Breast epithelium (tissue), 4 donors: ENCODE measurements around the gene PNKD. TPM values are rescaled to one million over a fixed set of nuclear protein-coding genes. Genes with fewer than 3 reads are reported as not detected.

Experiments used
- DNase-seq, 2 donors: peaks; one replicate each; pipeline ENCODE4 v3.0.0-alpha.2; 2019; ENCODE audit warnings: low spot score in 2 of 2
- H3K27ac ChIP-seq, 2 donors: fragments of 200-600 bp; sonication (generic) in 1 of 2; one replicate each; pipeline ENCODE4 v1.5.1; 2016 to 2019; ENCODE audit warnings: mild to moderate bottlenecking in 1 of 2
- H3K27me3 ChIP-seq, 2 donors: fragments of 200-600 bp; sonication (generic) in 1 of 2; one replicate each; pipeline versions ENCODE4 v1.5.1 to v1.6.0; 2017 to 2019; ENCODE audit warnings: control low read depth in 1 of 2, mild to moderate bottlenecking in 1 of 2
- H3K36me3 ChIP-seq: fragments of 200-600 bp; one replicate; pipeline ENCODE4 v1.5.1; 2019
- H3K4me1 ChIP-seq, 2 donors: fragments of 200-600 bp; sonication (generic); one replicate each; pipeline ENCODE4 v1.5.1; 2016 to 2019; ENCODE audit warnings: control low read depth in 1 of 2
- H3K4me3 ChIP-seq, 3 donors: fragments of 200-600 bp; sonication (generic); 1 replicate in 2 of 3; 2 replicates in 1 of 3; pipeline ENCODE4 v1.5.1; 2016 to 2019; ENCODE audit warnings: mild to moderate bottlenecking in 3 of 3, moderate library complexity in 2 of 3
- H3K9me3 ChIP-seq, 2 donors: fragments of 200-600 bp; sonication (generic) in 1 of 2; one replicate each; pipeline ENCODE4 v1.5.1; 2016 to 2019; ENCODE audit warnings: control low read depth in 1 of 2
- POLR2A ChIP-seq: fragments of 450-650 bp; IDR thresholded peaks from one replicate; pipeline ENCODE4 v1.6.1; 2016; ENCODE audit warnings: antibody characterized with exemption, mild to moderate bottlenecking, moderate library complexity
- POLR2AphosphoS5 ChIP-seq, 3 donors: sonication (generic); formaldehyde crosslinking; IDR thresholded peaks; one replicate each; pipeline ENCODE4 v1.6.1; 2017; ENCODE audit warnings: antibody characterized with exemption in 3 of 3
- intact Hi-C: fragments of 100-400 bp; cut with DNase I; formaldehyde crosslinking; loops from one replicate; pipeline ENCODE4 v1.15.1; 2023; ENCODE audit warnings: low total_unique reads
- total RNA-seq, 3 donors: library from RNA; depleted of rRNA; stranded (reverse); fragments of >200 nt; gene quantifications; one replicate each; pipeline ENCODE4 v1.1.0, GENCODE V29; 2016
- TF ChIP-seq, protein P1 (sequence below), 3 donors: fragments of 450-650 bp; IDR thresholded peaks; one replicate each; pipeline ENCODE4 v1.5.1; 2016 to 2017; ENCODE audit warnings: antibody characterized with exemption in 3 of 3, mild to moderate bottlenecking in 3 of 3, moderate library complexity in 3 of 3

The PNKD gene
- total RNA-seq, 3 donors from 2014 or later, result 30.2 to 48.3 (median 35.6) TPM

GRCh38 chr2:218289639-218290315 is 19.5 kb downstream of the PNKD start:
- H3K9me3 ChIP-seq, result no peaks in the 10 kb centered on the region
- no peaks in the 10 kb centered on the region for H3K27me3 ChIP-seq
- H3K36me3 ChIP-seq, result no peaks in the 10 kb centered on the region
- intact Hi-C loops, result no loop called here
- DNase-seq, result no peak
- H3K27ac ChIP-seq, result peak overlapping the region; percentile 97 to 99
- peaks cover 14 to 40% of the 10 kb centered on the region in 2 donors for H3K4me1 ChIP-seq
- TF ChIP-seq POLR2A, result no peak
- TF ChIP-seq, protein P1, sequence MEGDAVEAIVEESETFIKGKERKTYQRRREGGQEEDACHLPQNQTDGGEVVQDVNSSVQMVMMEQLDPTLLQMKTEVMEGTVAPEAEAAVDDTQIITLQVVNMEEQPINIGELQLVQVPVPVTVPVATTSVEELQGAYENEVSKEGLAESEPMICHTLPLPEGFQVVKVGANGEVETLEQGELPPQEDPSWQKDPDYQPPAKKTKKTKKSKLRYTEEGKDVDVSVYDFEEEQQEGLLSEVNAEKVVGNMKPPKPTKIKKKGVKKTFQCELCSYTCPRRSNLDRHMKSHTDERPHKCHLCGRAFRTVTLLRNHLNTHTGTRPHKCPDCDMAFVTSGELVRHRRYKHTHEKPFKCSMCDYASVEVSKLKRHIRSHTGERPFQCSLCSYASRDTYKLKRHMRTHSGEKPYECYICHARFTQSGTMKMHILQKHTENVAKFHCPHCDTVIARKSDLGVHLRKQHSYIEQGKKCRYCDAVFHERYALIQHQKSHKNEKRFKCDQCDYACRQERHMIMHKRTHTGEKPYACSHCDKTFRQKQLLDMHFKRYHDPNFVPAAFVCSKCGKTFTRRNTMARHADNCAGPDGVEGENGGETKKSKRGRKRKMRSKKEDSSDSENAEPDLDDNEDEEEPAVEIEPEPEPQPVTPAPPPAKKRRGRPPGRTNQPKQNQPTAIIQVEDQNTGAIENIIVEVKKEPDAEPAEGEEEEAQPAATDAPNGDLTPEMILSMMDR (IDR thresholded peaks at IDR 0.05), result no peak
- TF ChIP-seq POLR2AphosphoS5 (IDR thresholded peaks at IDR 0.05), result peak in 1 of 3 donors; percentile 29
- H3K4me3 ChIP-seq, result peak overlapping the region; percentile 72 to 94 (median 82)

DNA sequence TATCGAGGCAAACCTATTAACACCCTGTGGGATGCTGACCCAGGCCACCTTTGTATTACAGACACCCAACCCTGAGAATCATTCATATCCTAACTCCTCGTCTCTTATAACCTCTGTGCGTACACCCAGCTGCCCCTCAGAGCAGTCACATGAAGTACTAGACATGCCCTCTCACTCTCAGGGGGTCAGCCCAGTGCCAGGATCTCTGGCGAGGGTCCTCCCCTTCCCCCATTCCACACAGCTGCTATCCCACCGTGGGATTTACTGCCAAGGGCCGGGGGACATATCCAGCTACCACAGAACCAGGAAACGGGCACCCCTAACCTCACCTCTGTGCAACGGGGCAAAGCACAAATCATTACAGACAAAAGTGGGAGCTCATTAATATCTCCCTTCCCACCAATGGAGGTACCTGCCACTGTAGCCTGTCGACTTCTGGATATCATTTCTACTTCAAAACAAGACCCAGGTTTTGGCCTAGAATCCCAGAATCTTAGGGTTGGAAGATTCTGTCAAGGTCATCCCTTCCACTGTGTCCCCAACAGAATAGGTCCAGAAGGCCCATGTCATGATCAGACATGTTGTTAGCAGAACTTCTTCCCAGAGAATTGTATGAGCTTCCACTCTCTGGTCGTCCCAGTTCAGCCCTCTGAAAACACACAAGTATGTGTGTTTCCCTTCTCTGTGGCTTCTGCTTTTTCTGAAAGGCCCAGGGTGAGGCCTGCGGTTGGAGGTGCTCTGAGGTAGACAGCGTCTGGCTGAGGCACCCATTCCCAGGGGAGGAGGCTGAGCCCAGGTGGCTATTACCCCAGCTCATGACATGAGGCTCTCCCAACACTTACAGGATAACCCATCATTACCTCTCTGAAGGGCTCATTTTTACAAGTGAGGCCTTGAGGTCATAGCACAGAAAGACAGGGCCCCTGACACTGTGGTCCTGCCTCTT is 20.3 kb downstream of the PNKD start:
- H3K4me1 ChIP-seq, result peaks cover 9 to 38% of the 10 kb centered on the region in 2 donors
- peak overlapping the region; percentile 72 to 94 (median 82) for H3K4me3 ChIP-seq
- intact Hi-C loops, result no loop called here
- no peaks in the 10 kb centered on the region for H3K36me3 ChIP-seq
- H3K9me3 ChIP-seq, result no peaks in the 10 kb centered on the region
- TF ChIP-seq, protein P1 (IDR thresholded peaks at IDR 0.05), result no peak
- TF ChIP-seq POLR2A, result no peak
- no peak for TF ChIP-seq POLR2AphosphoS5 (IDR thresholded peaks at IDR 0.05)
- H3K27me3 ChIP-seq, result no peaks in the 10 kb centered on the region
- DNase-seq, result no peak
- peak overlapping the region; percentile 97 to 99 for H3K27ac ChIP-seq

DNA sequence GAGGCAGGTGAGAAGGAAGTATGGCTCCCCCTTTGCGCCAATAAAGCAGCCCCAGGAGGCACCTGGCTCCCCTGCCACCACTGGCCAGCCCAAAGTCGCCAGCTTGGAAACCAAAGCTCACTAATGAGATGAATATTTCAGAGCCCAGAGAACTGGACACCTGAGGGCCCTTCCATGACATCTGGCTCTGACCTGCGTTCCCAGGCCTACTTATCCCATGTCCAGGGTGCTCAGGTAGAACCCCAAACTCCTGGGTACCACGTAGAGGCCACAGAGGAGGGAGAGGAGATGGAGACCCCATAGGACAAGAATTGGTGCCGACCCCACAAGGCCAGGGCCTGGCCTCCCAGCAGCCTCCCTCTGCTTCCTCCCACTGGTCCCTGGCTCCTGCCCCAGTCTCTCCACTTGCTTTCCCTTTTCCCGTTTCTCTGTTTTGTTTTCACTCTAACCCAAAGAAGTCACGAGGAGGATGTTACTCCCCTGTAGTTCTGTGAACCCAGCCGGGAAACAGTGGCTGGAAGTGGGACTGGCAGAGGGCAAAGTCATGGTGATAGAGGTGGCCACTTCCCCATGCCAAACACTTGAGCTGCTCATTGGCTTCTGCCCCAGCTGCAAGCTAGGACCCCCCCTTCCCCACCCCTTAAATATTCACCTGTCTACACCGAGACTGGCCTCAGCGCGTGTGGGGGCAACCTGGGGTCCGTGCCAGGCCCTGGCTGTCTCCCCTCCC is 21.2 kb downstream of the PNKD start:
- Histone ChIP-seq H3K4me3 (peak overlapping the region; percentile 72 to 94 (median 82)), H3K36me3 (no peaks in the 10 kb centered on the region), H3K27me3 (no peaks in the 10 kb centered on the region), H3K27ac (peak overlapping the region; percentile 97 to 99), H3K9me3 (no peaks in the 10 kb centered on the region), H3K4me1 (peaks cover under 1 to 29% of the 10 kb centered on the region in 2 donors)
- TF ChIP-seq POLR2AphosphoS5 (IDR thresholded peaks at IDR 0.05), result no peak
- no peak for TF ChIP-seq POLR2A
- DNase-seq, result no peak
- intact Hi-C loops, result loop anchor here (2.0 kb wide), 1 partner anchor 105 kb away; no protein-coding TSS in a partner anchor

- no peaks in the 10 kb centered on the region for H3K9me3 ChIP-seq
- H3K4me3 ChIP-seq, result peak within 1 kb of the TSS; percentile 72 to 94 (median 82)
- peaks cover 0 to 28% of the 10 kb centered on the region in 2 donors for H3K4me1 ChIP-seq
- peak; percentile 70 to 73 for DNase-seq
- peak; percentile 51 to 75 (median 68) for TF ChIP-seq POLR2AphosphoS5 (IDR thresholded peaks at IDR 0.05)
- TF ChIP-seq POLR2A, result peak; percentile 24
- TF ChIP-seq, protein P1 (IDR thresholded peaks at IDR 0.05), result peak in 1 of 3 donors; percentile 91
- no peaks in the 10 kb centered on the region for H3K36me3 ChIP-seq
- no peaks in the 10 kb centered on the region for H3K27me3 ChIP-seq
- H3K27ac ChIP-seq, result peak within 1 kb of the TSS; percentile 97 to 99
- intact Hi-C loops, result loop anchor here (2.0 kb wide), 1 partner anchor 104 kb away; no protein-coding TSS in a partner anchor
These were observed 22.0 kb downstream of the PNKD start, which contains the start of gene TMBIM1 for GRCh38 chr2:218292048-218293014. Gene TMBIM1, minus strand, starts transcription at chr2:218292503. Its CDS starts 10,362 bp downstream, at chr2:218282141.
